NT2/D1 (cell line): ENCODE measurements around the gene CHMP4B.

Experiments
- DNase-seq: peaks from one replicate; pipeline ENCODE4 v3.0.0-alpha.2; 2011; ENCODE audit warnings: low read depth, low spot score
- H3K27me3 ChIP-seq: 2 replicates; pipeline ENCODE4 v1.6.0; 2011; ENCODE audit warnings: mild to moderate bottlenecking; ENCODE audit not compliant: insufficient read length, insufficient read depth
- H3K36me3 ChIP-seq: 2 replicates; pipeline ENCODE4 v1.6.1; 2011; ENCODE audit warnings: mild to moderate bottlenecking, low read length, mixed read lengths; ENCODE audit not compliant: insufficient read depth, insufficient read length
- H3K4me1 ChIP-seq: 2 replicates; pipeline ENCODE4 v1.5.1; 2011; ENCODE audit not compliant: insufficient read depth, insufficient read length
- H3K4me3 ChIP-seq: 2 replicates; pipeline ENCODE4 v1.5.1; 2011; ENCODE audit warnings: low read depth; ENCODE audit not compliant: insufficient read length
- H3K9ac ChIP-seq: 2 replicates; pipeline ENCODE4 v1.6.0; 2011; ENCODE audit warnings: low read depth; ENCODE audit not compliant: insufficient read length
- H3K9me3 ChIP-seq: 2 replicates; pipeline ENCODE4 v1.5.1; 2011; ENCODE audit warnings: mild to moderate bottlenecking, low read length; ENCODE audit not compliant: insufficient read depth
- SUZ12 ChIP-seq: IDR thresholded peaks from 2 replicates; pipeline ENCODE4 v1.6.1; 2011; ENCODE audit not compliant: insufficient read length, insufficient read depth; ENCODE audit errors: extremely low read depth
- YY1 ChIP-seq: IDR thresholded peaks from 2 replicates; pipeline ENCODE4 v1.6.1; 2011; ENCODE audit not compliant: insufficient read length, insufficient read depth
- ZNF274 ChIP-seq: IDR thresholded peaks from 2 replicates; pipeline ENCODE4 v1.6.1; 2011; ENCODE audit warnings: mild to moderate bottlenecking, low read depth, low read length

CHMP4B gene

DNA sequence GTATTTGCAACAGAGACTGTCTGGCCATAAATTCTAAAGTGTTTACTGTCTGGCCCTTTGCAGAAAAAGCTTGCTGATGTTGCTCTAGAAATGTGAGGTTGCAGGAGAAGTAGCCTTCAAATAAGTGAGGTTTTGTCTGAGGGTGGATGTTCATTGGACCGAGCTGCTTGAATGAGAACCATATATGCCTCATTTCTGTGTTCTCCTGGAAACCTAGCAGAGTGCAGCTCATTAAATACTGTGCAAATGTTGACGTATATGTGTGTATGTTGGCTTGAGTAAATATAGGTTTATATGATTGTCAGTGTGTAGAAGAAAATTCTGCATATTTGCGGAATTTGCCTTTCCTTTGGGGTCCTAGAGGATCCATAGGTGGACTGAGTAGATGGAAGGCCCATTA lies 39.0 kb downstream of the CHMP4B start:
- H3K4me1 ChIP-seq, result peaks cover 7% of the 10 kb centered on the region
- H3K27me3 ChIP-seq, result no peaks in the 10 kb centered on the region
- no peaks in the 10 kb centered on the region for H3K9me3 ChIP-seq
- no peak for TF ChIP-seq YY1
- no peak for TF ChIP-seq SUZ12
- no peak for TF ChIP-seq ZNF274
- no peak overlapping the region for H3K9ac ChIP-seq
- H3K36me3 ChIP-seq, result peaks cover 68% of the 10 kb centered on the region
- no peak for DNase-seq
- no peak overlapping the region for H3K4me3 ChIP-seq

DNA sequence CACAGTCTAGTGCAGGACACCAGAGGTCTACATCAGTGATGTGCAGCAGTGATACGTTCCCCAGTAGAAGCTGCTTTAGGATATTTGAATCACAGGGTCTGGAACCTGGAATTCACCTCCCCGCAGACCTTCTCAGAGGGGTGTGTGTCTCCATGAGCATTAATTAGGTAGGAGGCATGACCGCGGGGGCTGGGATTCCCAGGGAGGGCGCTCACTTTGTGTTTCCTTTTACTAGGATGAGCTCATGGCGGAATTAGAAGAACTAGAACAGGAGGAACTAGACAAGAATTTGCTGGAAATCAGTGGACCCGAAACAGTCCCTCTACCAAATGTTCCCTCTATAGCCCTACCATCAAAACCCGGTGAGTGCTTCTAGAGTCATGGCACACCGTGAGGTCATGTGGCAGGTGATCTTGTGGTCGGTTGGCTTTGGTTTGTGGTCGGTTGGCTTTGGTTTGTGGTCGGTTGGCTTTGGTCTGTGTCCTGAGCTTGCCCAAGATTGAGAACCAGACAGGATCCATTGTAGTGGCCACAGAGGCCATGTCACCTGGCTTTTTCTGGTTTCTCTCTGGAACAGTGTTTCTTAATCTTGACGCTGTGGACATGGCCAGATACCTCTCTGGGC lies 40.8 kb downstream of the CHMP4B start:
- H3K9me3 ChIP-seq, result no peaks in the 10 kb centered on the region
- TF ChIP-seq YY1 (no peak), SUZ12 (no peak), ZNF274 (no peak)
- DNase-seq, result no peak
- no peaks in the 10 kb centered on the region for H3K27me3 ChIP-seq
- no peak overlapping the region for H3K9ac ChIP-seq
- H3K4me1 ChIP-seq, result peaks cover 3% of the 10 kb centered on the region
- H3K36me3 ChIP-seq, result peaks cover 84% of the 10 kb centered on the region
- H3K4me3 ChIP-seq, result no peak overlapping the region

DNA sequence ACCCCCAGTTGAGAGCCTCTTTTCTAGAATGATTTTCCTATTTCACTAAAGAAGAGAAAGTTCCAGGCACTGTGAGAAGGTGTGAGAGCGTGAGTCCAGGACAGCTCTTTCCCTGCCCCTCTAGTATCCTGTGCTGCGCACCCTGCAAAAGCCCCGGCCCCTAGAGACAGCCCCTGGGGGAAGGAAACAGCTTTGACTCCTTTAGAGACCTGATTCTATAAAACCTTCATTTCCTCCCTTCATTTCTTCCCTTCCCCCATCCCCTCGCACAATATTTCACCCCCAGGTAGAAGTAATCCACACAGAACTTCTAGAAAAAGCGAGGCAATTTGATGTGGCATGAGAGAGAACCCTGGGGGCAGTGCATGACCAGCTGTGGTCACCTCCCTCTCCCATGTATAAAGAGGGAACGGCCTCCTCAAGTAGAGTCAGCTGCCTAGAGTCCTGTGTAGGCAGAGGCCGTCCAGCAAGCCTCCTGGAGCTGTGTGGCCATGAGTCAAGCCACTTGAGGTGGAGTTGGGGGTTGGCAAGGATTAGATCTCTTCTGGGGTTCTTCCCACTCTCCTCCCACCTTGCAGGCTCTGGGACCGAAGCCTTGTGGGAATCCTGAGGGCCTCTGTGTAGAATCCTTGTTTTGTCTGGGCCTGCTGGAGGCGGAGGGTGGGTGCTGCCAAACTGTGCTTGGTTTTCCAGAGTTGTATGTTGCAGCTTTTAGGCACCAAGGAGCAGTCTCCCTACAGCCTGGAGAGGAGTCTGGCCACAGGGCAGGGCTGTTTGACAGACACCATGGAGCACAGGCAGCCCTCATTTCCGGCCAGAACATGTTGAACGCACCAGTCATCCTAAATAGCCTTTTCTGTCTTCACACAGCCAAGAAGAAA lies 41.7 kb downstream of the CHMP4B start:
- H3K9ac ChIP-seq, result no peak overlapping the region
- H3K27me3 ChIP-seq, result no peaks in the 10 kb centered on the region
- no peaks in the 10 kb centered on the region for H3K9me3 ChIP-seq
- DNase-seq, result no peak
- H3K4me1 ChIP-seq, result peaks cover 2% of the 10 kb centered on the region
- H3K4me3 ChIP-seq, result no peak overlapping the region
- peaks cover 89% of the 10 kb centered on the region for H3K36me3 ChIP-seq
- TF ChIP-seq SUZ12, result no peak
- no peak for TF ChIP-seq ZNF274
- TF ChIP-seq YY1, result no peak

DNA sequence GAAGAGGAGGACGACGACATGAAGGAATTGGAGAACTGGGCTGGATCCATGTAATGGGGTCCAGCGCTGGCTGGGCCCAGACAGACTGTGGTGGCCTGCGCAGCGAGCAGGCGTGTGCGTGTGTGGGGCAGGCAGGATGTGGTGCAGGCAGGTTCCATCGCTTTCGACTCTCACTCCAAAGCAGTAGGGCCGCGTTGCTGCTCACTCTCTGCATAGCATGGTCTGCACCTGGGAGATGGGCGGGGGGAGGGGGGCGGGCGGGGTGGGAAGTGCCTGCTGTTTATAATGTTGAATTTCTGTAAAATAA lies 42.3 kb downstream of the CHMP4B start:
- Histone ChIP-seq H3K9ac (no peak overlapping the region), H3K27me3 (no peaks in the 10 kb centered on the region), H3K4me1 (no peaks in the 10 kb centered on the region), H3K4me3 (no peak overlapping the region), H3K36me3 (peaks cover 83% of the 10 kb centered on the region), H3K9me3 (no peaks in the 10 kb centered on the region)
- TF ChIP-seq YY1 (no peak), SUZ12 (no peak), ZNF274 (no peak)
- no peak for DNase-seq

DNA sequence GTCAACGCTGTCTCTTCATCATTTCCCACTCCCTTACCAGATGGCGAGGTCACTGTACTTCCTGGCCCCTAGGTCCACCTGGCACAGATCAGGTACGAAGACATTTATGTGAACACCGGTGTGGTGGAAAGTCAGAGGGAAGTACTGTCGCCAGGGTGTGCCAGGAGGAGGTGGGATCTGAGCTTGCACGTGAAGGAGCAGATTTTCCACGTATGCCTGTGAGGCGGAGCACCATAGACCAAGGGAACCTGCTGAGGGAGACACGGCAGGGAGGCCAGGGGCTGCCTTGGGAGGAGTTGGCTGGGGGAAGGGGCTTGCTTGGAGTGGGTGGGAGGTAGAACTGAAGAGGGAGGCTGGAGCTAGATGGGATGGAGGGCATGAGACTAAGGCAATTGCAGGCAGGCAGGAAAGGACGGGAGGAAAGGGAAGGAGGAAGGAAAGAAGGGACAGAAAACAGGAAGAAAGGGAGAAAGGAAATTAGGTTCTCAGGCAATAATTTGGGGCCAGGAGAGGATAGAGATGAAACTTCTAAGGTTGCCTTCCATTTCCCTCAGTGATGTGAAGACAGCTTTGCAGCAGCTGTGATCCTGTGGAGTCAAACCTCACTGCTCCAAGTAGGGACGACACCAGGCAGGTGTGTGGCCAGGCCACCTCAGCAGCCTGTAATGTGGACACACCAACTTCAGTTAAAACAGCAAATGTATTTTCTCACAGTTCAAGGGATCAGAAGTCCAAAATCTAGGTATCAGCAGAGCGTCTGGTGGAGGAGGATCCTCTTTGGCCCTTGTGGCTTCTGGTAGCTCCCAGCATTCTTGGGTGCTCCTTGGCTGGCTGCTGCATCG lies 46.8 kb downstream of the CHMP4B start:
- Histone ChIP-seq H3K27me3 (no peaks in the 10 kb centered on the region), H3K36me3 (peaks cover 42% of the 10 kb centered on the region), H3K4me3 (no peak overlapping the region), H3K9ac (no peak overlapping the region), H3K9me3 (no peaks in the 10 kb centered on the region), H3K4me1 (peaks cover 13% of the 10 kb centered on the region)
- DNase-seq, result no peak
- TF ChIP-seq SUZ12 (no peak), ZNF274 (no peak), YY1 (no peak)

DNA sequence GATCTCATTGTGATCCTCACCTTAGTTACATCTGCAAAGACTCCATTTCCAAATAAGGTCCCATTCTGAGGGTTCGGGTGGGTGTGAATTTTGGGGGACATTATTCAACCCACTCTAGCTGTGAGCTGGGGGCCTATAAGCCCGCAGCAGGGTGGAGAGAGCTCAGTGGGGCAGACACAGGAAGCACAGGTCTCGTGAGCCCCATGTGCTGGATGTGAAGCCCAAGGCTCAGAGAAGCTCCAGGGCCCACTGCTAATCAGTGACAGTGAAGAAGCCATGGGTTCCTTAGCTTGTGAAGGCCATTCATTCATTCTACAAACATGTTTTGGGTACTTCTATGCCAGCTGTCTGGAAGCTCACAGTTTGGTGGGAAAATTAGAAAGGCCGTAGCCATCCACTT lies 47.5 kb downstream of the CHMP4B start:
- H3K27me3 ChIP-seq, result no peaks in the 10 kb centered on the region
- H3K4me3 ChIP-seq, result no peak overlapping the region
- no peaks in the 10 kb centered on the region for H3K9me3 ChIP-seq
- TF ChIP-seq SUZ12, result no peak
- no peak for TF ChIP-seq YY1
- TF ChIP-seq ZNF274, result no peak
- no peak overlapping the region for H3K9ac ChIP-seq
- no peak for DNase-seq
- peaks cover 36% of the 10 kb centered on the region for H3K36me3 ChIP-seq
- peaks cover 18% of the 10 kb centered on the region for H3K4me1 ChIP-seq

DNA sequence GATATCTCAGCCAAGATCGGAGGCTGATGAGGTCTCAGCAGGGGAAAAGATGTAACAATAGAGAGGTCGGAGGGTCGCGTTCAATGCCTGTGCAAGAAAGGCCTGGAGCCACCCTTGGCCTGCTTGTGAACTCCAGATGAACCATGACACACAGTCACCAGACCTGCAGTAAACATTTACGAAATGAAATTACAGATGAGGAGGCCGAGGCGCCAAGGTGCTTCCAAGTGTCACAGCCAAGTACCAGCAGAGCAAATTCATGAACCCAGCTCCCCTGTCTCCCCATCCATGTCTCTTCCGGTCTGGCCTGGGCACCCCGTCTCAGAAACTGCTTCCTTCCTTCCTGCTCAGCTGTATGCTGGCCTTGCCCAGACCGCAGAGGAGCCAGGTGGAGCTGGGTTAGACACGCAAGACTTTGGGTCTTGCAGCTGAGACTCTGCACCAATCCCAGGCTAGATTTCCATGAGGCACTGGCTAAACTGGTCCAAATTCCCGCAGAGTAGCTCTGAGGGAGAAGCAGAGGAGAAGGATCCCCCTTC lies 48.1 kb downstream of the CHMP4B start:
- Histone ChIP-seq H3K4me3 (no peak overlapping the region), H3K36me3 (peaks cover 30% of the 10 kb centered on the region), H3K27me3 (no peaks in the 10 kb centered on the region), H3K4me1 (peaks cover 18% of the 10 kb centered on the region), H3K9me3 (no peaks in the 10 kb centered on the region), H3K9ac (no peak overlapping the region)
- DNase-seq, result no peak
- TF ChIP-seq YY1, result no peak
- TF ChIP-seq ZNF274, result no peak
- no peak for TF ChIP-seq SUZ12
